Stimulated activated CD4-positive, alpha-beta T cell treated with anti-CD3 and anti-CD28 coated beads, Interleukin-2, amount 100 ng/mL, for 48 hours (primary cell): ENCODE data around the gene STYXL2.

Source experiments
- DNase-seq, 2 donors: peaks; one replicate each; pipeline ENCODE4 v3.0.0-alpha.2; 2020

STYXL2 gene

GRCh38 chr1:167111868-167112709 is 18.2 kb downstream of the STYXL2 start:
- DNase-seq, result no peak

- no peak for DNase-seq
Measured at GRCh38 chr1:167114725-167115124, 20.9 kb downstream of the STYXL2 start.

DNA sequence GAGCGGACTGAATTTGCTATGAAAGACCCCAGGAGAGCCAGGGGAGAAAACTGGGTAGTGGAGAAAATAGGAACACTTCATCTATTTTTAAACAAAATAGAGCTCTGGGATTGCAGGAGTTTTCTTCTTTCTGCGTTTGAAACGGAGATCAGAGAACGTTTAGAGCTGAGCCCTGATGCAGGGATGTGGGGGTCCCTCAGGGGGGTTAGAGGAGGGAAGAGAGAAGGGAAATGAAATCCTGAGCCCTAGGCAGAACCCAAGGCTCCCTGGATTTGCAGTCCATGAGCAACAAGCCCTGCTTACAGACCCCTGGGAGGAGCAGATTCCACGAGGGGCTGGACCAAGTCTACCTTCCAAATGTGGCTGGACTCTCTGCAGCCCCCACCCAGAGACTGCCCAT is 21.8 kb downstream of the STYXL2 start:
- DNase-seq, result no peak

GRCh38 chr1:167116174-167116573 is 22.3 kb downstream of the STYXL2 start:
- DNase-seq, result no peak

GRCh38 chr1:167117225-167117624 is 23.4 kb downstream of the STYXL2 start:
- no peak for DNase-seq

- DNase-seq, result no peak
Measured at GRCh38 chr1:167118188-167118587, 24.3 kb downstream of the STYXL2 start.

- DNase-seq, result no peak
Measured at GRCh38 chr1:167119696-167120095, 25.8 kb downstream of the STYXL2 start.

DNA sequence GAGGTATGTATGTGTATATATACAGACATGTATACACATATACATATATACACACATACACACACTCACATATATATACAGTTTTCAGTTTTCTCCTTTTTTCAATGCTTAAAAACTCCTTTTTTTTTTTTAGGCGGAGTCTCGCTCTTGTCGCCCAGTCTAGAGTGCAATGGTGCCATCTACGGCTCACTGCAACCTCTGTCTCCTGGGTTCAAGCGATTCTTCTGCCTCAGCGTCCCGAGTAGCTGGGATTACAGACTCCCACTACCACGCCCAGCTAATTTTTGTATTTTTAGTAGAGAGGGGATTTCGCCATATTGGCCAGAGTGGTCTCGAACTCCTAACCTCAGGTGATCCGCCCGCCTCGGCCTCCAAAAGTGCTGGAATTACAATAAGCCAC is 27.0 kb downstream of the STYXL2 start:
- DNase-seq, result no peak

- DNase-seq, result peak; percentile 23 to 27
Measured at GRCh38 chr1:167121375-167122120, 27.7 kb downstream of the STYXL2 start.

DNA sequence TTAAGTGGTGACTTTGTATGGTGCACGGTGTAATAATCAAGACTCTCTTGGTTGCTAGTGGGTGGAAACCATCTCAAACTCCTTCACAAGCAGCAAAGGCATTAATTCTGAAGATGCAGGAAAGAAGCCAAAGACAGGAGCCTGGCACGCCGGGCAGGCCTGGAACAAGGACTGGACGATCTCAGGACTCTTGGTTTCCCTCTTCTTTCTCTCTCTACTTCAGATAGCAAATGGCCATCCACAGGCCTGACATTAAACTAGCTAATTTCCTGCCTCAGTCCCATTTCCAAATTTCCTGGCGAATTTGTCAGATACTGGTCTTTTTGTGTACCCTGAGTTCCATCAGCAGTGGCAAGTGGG is 28.2 kb downstream of the STYXL2 start:
- DNase-seq, result no peak

GRCh38 chr1:167122568-167122967 is 28.7 kb downstream of the STYXL2 start:
- no peak for DNase-seq

GRCh38 chr1:167126317-167126716 is 32.4 kb downstream of the STYXL2 start:
- no peak for DNase-seq

DNA sequence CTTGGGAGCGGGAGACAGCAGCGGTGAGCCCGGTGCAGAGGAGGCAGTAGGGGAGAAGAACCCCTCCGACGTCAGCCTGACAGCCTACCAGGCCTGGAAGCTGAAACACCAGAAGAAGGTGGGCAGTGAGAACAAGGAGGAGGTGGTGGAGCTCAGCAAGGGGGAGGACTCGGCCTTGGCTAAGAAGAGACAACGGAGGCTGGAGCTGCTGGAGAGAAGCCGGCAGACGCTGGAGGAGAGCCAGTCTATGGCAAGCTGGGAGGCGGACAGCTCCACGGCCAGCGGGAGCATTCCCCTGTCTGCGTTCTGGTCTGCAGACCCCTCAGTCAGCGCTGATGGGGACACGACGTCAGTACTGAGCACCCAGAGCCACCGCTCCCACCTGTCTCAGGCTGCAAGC is 32.9 kb downstream of the STYXL2 start:
- DNase-seq, result no peak

GRCh38 chr1:167127236-167127635 is 33.4 kb downstream of the STYXL2 start:
- no peak for DNase-seq

- no peak for DNase-seq
Measured at GRCh38 chr1:167127661-167128060, 33.8 kb downstream of the STYXL2 start.

DNA sequence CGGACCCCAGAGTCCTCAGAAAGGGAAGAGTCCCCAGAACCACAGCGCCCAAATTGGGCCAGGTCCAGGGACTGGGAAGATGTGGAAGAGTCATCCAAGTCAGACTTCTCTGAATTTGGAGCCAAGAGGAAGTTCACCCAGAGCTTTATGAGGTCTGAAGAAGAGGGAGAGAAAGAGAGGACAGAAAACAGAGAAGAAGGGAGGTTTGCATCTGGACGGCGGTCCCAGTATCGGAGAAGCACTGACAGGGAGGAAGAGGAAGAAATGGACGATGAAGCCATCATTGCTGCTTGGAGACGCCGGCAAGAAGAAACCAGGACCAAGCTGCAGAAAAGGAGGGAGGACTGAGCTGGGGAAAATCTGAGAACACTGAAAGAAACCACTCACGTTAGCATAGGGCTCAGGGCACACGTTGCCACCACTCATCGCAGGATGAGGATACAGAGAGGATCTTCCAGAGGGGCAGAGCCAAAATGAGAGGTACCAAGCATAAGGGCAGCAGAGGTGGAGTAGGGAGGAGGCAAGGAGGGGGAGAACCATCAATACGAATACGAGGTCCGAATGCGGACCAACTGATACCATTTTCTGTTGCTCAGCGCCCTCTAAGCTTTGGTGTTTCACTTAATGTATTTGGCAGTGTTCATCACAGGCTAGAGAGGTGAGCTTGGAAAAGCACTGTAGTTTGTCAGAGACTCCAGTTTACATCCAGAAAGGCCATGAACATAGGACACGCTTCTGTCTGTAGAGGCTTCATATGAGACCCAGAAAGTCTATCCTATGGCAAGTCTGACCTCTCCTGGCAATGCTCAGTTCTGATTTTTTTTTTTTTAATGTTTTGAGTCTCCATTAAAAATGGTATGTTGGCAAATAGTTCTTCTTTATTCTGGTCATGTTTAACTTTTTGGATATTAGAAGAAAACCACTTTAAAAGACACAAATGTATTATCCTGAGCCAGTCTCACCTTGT is 34.7 kb downstream of the STYXL2 start:
- DNase-seq, result no peak

DNA sequence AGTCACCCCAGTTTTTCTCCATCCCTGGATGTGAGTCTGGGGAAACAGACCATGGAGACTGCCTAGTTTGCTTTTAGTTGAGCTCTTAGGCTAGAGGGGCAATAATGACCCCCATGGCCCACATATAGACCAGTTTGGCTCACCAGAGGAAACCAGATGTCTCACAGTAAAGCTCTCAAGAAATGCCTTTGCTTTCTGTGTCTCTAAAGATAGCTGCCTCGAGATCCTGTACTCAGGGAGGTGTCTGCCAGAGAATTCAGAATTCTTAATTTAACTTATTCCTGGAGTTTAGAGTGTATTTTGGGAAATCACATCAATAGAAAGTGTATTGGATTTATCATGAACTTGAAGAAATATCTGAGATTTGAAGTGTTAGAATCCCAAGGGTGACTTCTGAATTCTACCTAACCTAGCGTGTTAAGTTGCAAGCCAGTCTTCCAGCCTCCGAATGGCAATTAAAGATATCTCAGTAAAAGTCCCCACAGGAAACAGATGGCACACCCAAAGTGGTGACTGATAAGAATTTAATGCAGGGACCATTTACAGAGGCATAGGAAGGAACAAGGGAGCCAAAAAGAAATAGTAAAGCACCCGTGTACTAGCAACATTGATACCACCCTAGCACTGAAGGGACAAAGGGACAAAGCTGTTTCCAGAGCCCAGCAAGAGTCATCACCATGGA is 37.1 kb downstream of the STYXL2 start:
- DNase-seq, result no peak

DNA sequence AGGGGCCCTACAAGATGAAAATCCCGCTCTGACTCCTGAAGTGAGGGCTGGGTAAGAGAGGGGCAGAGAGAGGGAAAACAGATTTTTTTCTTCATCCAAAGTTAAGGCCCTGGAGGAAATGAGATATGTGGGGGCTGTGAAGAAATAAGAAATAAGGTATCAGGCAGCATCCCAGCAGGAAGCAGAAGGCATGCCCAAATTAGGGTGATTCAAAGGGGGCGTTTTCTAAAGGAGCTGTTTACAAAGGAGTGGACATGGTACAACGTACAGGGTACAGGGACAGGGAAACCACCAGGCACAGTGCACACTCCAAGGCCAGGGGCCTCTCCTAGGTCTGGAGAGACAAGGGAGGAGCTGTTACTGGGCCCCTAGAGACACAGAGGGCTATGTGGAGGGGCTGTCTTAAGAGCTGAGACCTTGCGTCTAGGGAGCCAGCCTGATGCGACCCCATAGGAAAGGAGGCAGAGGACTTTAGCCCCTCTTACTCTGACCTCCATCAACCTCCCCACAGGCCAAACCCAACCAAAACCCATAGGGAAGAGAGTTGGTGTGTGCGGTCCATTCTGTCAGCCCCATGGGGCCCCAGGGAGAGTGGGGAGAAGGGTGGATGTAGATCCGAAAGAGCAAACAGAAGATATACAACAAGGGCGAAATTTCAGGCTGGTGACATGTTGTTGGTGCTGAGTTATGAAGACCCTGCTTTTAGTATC is 38.6 kb downstream of the STYXL2 start:
- DNase-seq, result no peak

- DNase-seq, result no peak
Measured at GRCh38 chr1:167135281-167135840, 41.5 kb downstream of the STYXL2 start.

- no peak for DNase-seq
Measured at GRCh38 chr1:167136191-167136614, 42.3 kb downstream of the STYXL2 start.

DNA sequence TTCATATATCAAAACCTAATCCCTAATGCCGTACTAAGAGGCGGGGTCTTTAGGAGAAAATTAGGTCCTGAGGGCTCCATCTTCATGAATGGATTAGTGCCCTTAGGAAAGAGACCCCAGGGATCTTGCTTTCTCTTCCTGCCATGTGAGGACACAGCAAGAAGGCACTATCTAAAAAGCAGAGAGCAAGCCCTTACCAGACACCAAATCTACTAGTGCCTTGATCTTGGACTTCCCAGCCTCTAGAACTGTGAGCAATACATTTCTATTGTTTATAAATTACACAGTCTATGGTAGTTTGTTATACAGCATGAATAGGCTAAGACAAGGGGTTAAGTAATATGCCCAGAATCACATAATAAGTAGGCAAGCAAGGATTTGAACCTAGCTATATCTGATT is 42.9 kb downstream of the STYXL2 start:
- DNase-seq, result no peak
